ENCODE measurements around the gene CHP2. TPM values are rescaled to one million over a fixed set of nuclear protein-coding genes. Genes with fewer than 3 reads are reported as not detected.

CHP2 gene
- total RNA-seq, 1 experiment from 2014 or later = not detected

DNA sequence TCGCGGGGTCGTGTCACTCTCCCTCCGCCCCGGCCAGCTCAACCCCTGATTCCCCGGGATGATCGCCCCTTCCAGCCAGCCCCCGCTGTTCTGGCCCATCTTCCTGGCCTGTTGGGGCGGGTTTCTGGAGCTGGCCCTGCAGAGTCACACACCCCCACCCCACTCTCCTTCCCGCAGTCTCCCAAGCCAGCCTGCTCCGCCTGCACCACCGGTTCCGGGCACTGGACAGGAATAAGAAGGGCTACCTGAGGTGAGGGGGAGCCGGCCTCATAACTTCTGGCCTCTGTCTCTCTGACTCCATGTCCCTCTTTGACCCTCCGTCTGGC is 621 bp downstream of the CHP2 start:
- TF ChIP-seq, protein P1, sequence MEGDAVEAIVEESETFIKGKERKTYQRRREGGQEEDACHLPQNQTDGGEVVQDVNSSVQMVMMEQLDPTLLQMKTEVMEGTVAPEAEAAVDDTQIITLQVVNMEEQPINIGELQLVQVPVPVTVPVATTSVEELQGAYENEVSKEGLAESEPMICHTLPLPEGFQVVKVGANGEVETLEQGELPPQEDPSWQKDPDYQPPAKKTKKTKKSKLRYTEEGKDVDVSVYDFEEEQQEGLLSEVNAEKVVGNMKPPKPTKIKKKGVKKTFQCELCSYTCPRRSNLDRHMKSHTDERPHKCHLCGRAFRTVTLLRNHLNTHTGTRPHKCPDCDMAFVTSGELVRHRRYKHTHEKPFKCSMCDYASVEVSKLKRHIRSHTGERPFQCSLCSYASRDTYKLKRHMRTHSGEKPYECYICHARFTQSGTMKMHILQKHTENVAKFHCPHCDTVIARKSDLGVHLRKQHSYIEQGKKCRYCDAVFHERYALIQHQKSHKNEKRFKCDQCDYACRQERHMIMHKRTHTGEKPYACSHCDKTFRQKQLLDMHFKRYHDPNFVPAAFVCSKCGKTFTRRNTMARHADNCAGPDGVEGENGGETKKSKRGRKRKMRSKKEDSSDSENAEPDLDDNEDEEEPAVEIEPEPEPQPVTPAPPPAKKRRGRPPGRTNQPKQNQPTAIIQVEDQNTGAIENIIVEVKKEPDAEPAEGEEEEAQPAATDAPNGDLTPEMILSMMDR (IDR thresholded peaks at IDR 0.05; ENCODE audit: insufficient read depth in 1 of 2, low read depth in 1 of 2, low read length in 1 of 2, severe bottlenecking in 1 of 2, unreplicated experiment in 1 of 2) = no peak
- Histone ChIP-seq H3K27me3 (replicated peaks; ENCODE audit: control insufficient read depth, insufficient read depth, low read length) (no peaks in the 10 kb centered on the region), H3K36me3 (ENCODE audit: control insufficient read depth, insufficient read depth, low read length) (no peaks in the 10 kb centered on the region), H3K9me3 (no peaks in the 10 kb centered on the region), H3K4me1 (no peaks in the 10 kb centered on the region), H3K4me3 (ENCODE audit: low read depth, low read length) (no peak overlapping the region)
- H3K4me3 Mint-ChIP-seq (ENCODE audit: unreplicated experiment) = no peak overlapping the region
- intact Hi-C loops (cut with micrococcal nuclease; ENCODE audit: unreplicated experiment) = no loop called here
- ChIA-PET CTCF (interaction anchor here (0.6 kb wide), 1 partner anchor 658 kb away, joined by 3 read pairs; no protein-coding TSS in a partner anchor), POLR2A (no interaction called here)
- no peaks in the 10 kb centered on the region for H3K36me3 Mint-ChIP-seq (ENCODE audit: insufficient read depth, unreplicated experiment)
- DNase-seq = no peak
- no peak overlapping the region for H3K27ac Mint-ChIP-seq (ENCODE audit: unreplicated experiment)
- no TSS peak for BruUV-seq (replicated peaks)
- no peaks in the 10 kb centered on the region for H3K4me1 Mint-ChIP-seq (ENCODE audit: low read depth, unreplicated experiment)
- peaks cover 20% of the 10 kb centered on the region for H3K27me3 Mint-ChIP-seq (ENCODE audit: insufficient read depth, unreplicated experiment)
- H3K9me3 Mint-ChIP-seq (ENCODE audit: unreplicated experiment) = no peaks in the 10 kb centered on the region

DNA sequence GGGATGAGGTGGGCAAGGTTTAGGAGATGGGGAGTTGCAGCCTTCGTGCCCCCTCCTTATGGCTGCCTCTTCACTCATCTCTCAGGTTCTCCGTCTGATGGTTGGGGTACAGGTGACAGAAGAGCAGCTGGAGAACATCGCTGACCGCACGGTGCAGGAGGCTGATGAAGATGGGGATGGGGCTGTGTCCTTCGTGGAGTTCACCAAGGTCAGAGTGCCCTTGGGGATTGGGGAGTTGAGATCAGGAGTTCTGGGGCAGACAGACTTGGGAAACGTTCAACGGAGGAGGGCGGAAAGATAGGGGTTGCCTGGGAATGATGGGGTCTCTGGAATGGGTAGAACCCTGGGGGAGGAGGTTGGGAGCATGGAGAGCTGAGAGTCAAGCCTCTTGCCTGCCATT is 2.3 kb downstream of the CHP2 start:
- Histone ChIP-seq H3K9me3 (no peaks in the 10 kb centered on the region), H3K27me3 (replicated peaks; ENCODE audit: control insufficient read depth, insufficient read depth, low read length) (no peaks in the 10 kb centered on the region), H3K4me3 (ENCODE audit: low read depth, low read length) (no peak overlapping the region), H3K4me1 (no peaks in the 10 kb centered on the region), H3K36me3 (ENCODE audit: control insufficient read depth, insufficient read depth, low read length) (no peaks in the 10 kb centered on the region)
- no peaks in the 10 kb centered on the region for H3K4me1 Mint-ChIP-seq (ENCODE audit: low read depth, unreplicated experiment)
- peaks cover 20% of the 10 kb centered on the region for H3K27me3 Mint-ChIP-seq (ENCODE audit: insufficient read depth, unreplicated experiment)
- no peak overlapping the region for H3K4me3 Mint-ChIP-seq (ENCODE audit: unreplicated experiment)
- H3K9me3 Mint-ChIP-seq (ENCODE audit: unreplicated experiment) = no peaks in the 10 kb centered on the region
- TF ChIP-seq, protein P1 (IDR thresholded peaks at IDR 0.05; ENCODE audit: insufficient read depth in 1 of 2, low read depth in 1 of 2, low read length in 1 of 2, severe bottlenecking in 1 of 2, unreplicated experiment in 1 of 2) = no peak
- intact Hi-C loops (cut with micrococcal nuclease; ENCODE audit: unreplicated experiment) = no loop called here
- no TSS peak for BruUV-seq (replicated peaks)
- H3K36me3 Mint-ChIP-seq (ENCODE audit: insufficient read depth, unreplicated experiment) = no peaks in the 10 kb centered on the region
- CTCF ChIA-PET = no interaction called here
- no peak overlapping the region for H3K27ac Mint-ChIP-seq (ENCODE audit: unreplicated experiment)
- DNase-seq = no peak
- POLR2A ChIA-PET = no interaction called here

DNA sequence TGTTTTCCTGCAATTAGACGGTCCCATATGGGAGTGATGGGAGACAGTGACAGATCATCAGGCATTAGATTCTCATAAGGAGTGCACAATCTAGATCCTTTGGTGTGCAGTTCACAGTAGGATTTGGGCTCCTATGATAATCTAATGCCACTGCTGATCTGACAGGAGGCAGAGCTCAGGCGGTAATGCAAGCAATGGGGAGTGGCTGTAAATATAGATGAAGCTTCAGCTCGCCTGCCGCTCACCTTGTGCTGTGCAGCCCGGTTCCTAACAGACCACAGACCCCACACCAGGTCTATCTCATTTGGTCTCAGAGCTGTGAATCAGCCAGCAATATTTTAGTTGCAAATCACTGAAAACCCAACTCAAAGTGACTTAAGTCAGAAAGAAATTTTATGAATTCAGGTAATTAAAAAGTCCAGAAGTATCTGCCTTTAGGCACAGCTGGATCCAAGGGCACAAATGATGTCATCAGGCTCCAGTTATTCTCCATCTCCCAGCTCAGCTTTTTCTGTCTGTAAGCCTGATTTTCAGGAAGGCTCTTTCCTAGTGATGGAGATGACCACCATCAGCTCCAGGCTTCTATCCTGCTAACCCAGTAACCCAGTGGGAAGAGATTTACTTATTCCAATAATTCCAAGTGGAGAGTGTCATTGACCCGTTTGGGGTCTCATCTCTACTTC is 3.3 kb downstream of the CHP2 start:
- ChIA-PET POLR2A (no interaction called here), CTCF (no interaction called here)
- TF ChIP-seq, protein P1 (IDR thresholded peaks at IDR 0.05; ENCODE audit: insufficient read depth in 1 of 2, low read depth in 1 of 2, low read length in 1 of 2, severe bottlenecking in 1 of 2, unreplicated experiment in 1 of 2) = no peak
- H3K36me3 Mint-ChIP-seq (ENCODE audit: insufficient read depth, unreplicated experiment) = no peaks in the 10 kb centered on the region
- no peaks in the 10 kb centered on the region for H3K9me3 ChIP-seq
- H3K4me3 ChIP-seq (ENCODE audit: low read depth, low read length) = no peak overlapping the region
- no peaks in the 10 kb centered on the region for H3K36me3 ChIP-seq (ENCODE audit: control insufficient read depth, insufficient read depth, low read length)
- peaks cover 20% of the 10 kb centered on the region for H3K27me3 Mint-ChIP-seq (ENCODE audit: insufficient read depth, unreplicated experiment)
- H3K4me3 Mint-ChIP-seq (ENCODE audit: unreplicated experiment) = no peak overlapping the region
- no peaks in the 10 kb centered on the region for H3K27me3 ChIP-seq (replicated peaks; ENCODE audit: control insufficient read depth, insufficient read depth, low read length)
- no peak for DNase-seq
- no peak overlapping the region for H3K27ac Mint-ChIP-seq (ENCODE audit: unreplicated experiment)
- BruUV-seq (replicated peaks) = no TSS peak
- intact Hi-C loops (cut with micrococcal nuclease; ENCODE audit: unreplicated experiment) = no loop called here
- H3K4me1 ChIP-seq = no peaks in the 10 kb centered on the region
- no peaks in the 10 kb centered on the region for H3K9me3 Mint-ChIP-seq (ENCODE audit: unreplicated experiment)
- no peaks in the 10 kb centered on the region for H3K4me1 Mint-ChIP-seq (ENCODE audit: low read depth, unreplicated experiment)
